Esophagus squamous epithelium (tissue), 5 donors: ENCODE measurements around the gene TRIM33. TPM values are rescaled to one million over a fixed set of nuclear protein-coding genes. Genes with fewer than 3 reads are reported as not detected.
"Not testable (repeated sequence)": the region's sequence is repeated elsewhere in the genome, so short reads cannot be mapped to it uniquely, and the experiment has no call there.

Experiments used
- DNase-seq: peaks from one replicate; lab custom pipeline; 2025; lab: John Stamatoyannopoulos, UW
- H3K27ac ChIP-seq, 4 donors: fragments of 200-600 bp; sonication (generic); one replicate each; pipeline ENCODE4 v1.5.1; 2016 to 2019; ENCODE audit warnings: mild to moderate bottlenecking in 1 of 4
- H3K27me3 ChIP-seq, 4 donors: fragments of 200-600 bp; sonication (generic); 1 replicate in 3 of 4; 2 replicates in 1 of 4; pipeline versions ENCODE4 v1.5.1 to v1.6.0; 2017 to 2021; ENCODE audit warnings: antibody characterized with exemption in 1 of 4
- H3K36me3 ChIP-seq, 3 donors: fragments of 200-600 bp; sonication (generic); one replicate each; pipeline ENCODE4 v1.5.1; 2016 to 2019
- H3K4me1 ChIP-seq, 3 donors: fragments of 200-600 bp; sonication (generic); one replicate each; pipeline ENCODE4 v1.5.1; 2017 to 2019
- H3K4me3 ChIP-seq, 4 donors: fragments of 200-600 bp; sonication (generic); 1 replicate in 3 of 4; 2 replicates in 1 of 4; pipeline ENCODE4 v1.5.1; 2016 to 2019; ENCODE audit warnings: mild to moderate bottlenecking in 2 of 4, moderate library complexity in 1 of 4
- H3K9me3 ChIP-seq, 3 donors: fragments of 200-600 bp; sonication (generic); one replicate each; pipeline ENCODE4 v1.5.1; 2016 to 2019
- CTCF ChIP-seq, 6 experiments: fragments of 450-650 bp in 4 of 6; fragments of 200-600 bp in 2 of 6; sonication (generic) in 2 of 6; IDR thresholded peaks; one replicate each; pipeline ENCODE4 v1.5.1; 2016 to 2019; ENCODE audit warnings: antibody characterized with exemption in 6 of 6, mild to moderate bottlenecking in 4 of 6, moderate library complexity in 4 of 6
- POLR2A ChIP-seq, 4 donors: fragments of 450-650 bp; IDR thresholded peaks; one replicate each; pipeline ENCODE4 v1.6.1; 2017; ENCODE audit warnings: antibody characterized with exemption in 4 of 4, mild to moderate bottlenecking in 4 of 4, moderate library complexity in 3 of 4
- WGBS, 2 donors: methylation state at CpG; one replicate each; pipeline ENCODE4 v1.1.5; 2018; 5-methylcytosine and 5-hydroxymethylcytosine counted together
- intact Hi-C: fragments of 100-400 bp; cut with DNase I; formaldehyde crosslinking; loops from one replicate; pipeline ENCODE4 v1.15.0; 2022
- total RNA-seq, 4 donors: library from RNA; depleted of rRNA; stranded (reverse); fragments of >200 nt; gene quantifications; one replicate each; pipeline ENCODE4 v1.1.0, GENCODE V29; 2016
- donor health status: DM: yes; HTN: yes; CAD: no.

TRIM33 gene
- total RNA-seq, 4 donors from 2014 or later, result 19.1 to 38.7 (median 25.4) TPM

DNA sequence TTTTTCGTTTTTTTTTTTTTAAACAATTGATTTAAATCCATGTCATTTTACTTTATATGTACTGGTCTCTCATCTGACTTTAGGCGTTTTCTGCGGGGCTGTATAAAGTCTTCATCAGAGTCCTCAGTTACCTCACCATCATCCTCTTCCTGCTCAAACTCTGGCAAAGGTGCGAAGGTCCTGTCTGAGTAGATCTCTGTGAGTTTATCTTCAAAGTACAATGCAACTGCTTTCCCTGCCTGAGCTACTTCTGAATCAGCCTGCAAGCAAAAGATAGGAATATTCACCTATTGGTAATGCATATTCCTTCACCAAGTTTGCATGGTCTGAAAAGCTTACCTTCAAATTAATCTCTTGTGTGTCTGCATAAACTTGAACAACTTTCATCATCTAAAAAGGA, 113.4 kb downstream of the TRIM33 start:
- WGBS, 2 donors, result 83 to 93% methylated on average over 4 of the region's 4 CpGs
- intact Hi-C loops, result no loop called here
- no peak overlapping the region for H3K27ac ChIP-seq
- H3K9me3 ChIP-seq, result no peaks in the 10 kb centered on the region
- H3K4me3 ChIP-seq, result no peak overlapping the region
- DNase-seq, result no peak
- peaks cover 6 to 93% (median 12%) of the 10 kb centered on the region in 3 donors for H3K36me3 ChIP-seq
- H3K27me3 ChIP-seq, result no peaks in the 10 kb centered on the region
- no peaks in the 10 kb centered on the region for H3K4me1 ChIP-seq
- TF ChIP-seq POLR2A (IDR thresholded peaks at IDR 0.05), result no peak

- DNase-seq, result no peak
- TF ChIP-seq POLR2A (IDR thresholded peaks at IDR 0.05) (no peak), CTCF (IDR thresholded peaks at IDR 0.05) (no peak)
- Histone ChIP-seq H3K27ac (no peak overlapping the region), H3K9me3 (no peaks in the 10 kb centered on the region), H3K27me3 (no peaks in the 10 kb centered on the region), H3K36me3 (peaks cover 5 to 90% (median 12%) of the 10 kb centered on the region in 3 donors), H3K4me3 (no peak overlapping the region), H3K4me1 (no peaks in the 10 kb centered on the region)
- intact Hi-C loops, result no loop called here
- 92 to 100% methylated on average over 1 of the region's 1 CpG for WGBS, 2 donors
These were observed 115.1 kb downstream of the TRIM33 start for GRCh38 chr1:114395863-114396262.

- Histone ChIP-seq H3K4me1 (peaks cover 0 to 13% (median 0%) of the 10 kb centered on the region in 3 donors), H3K4me3 (no peak overlapping the region), H3K27me3 (no peaks in the 10 kb centered on the region), H3K27ac (no peak overlapping the region), H3K36me3 (peaks cover under 1 to 51% (median 5%) of the 10 kb centered on the region in 3 donors), H3K9me3 (no peaks in the 10 kb centered on the region)
- TF ChIP-seq POLR2A (IDR thresholded peaks at IDR 0.05) (no peak), CTCF (IDR thresholded peaks at IDR 0.05) (no peak)
- intact Hi-C loops, result no loop called here
- no peak for DNase-seq
These were observed 120.0 kb downstream of the TRIM33 start for GRCh38 chr1:114390960-114391359.

DNA sequence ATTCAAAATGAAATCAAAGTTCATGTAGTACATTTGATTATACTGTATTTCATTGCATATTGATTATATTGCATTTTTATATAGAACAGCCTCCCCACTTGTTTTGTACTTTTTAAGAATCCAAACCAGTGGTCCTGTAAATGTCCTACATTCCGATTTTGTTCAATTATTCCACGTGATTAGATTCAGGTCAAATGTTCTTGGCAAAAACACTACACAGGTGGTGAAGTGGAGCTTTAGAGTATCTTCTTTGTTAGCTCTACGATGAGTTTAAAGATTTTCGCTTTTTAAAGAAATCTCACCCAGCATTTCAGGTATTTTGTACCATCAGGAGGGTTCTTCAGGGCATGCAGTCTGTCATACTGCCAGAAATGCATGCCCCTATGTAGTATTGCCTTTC, 120.6 kb downstream of the TRIM33 start:
- no peak overlapping the region for H3K4me3 ChIP-seq
- TF ChIP-seq POLR2A (IDR thresholded peaks at IDR 0.05) (no peak), CTCF (IDR thresholded peaks at IDR 0.05) (no peak)
- H3K27me3 ChIP-seq, result no peaks in the 10 kb centered on the region
- peaks cover 0 to 17% (median 0%) of the 10 kb centered on the region in 3 donors for H3K4me1 ChIP-seq
- peaks cover 0 to under 1% (median 0%) of the 10 kb centered on the region in 3 donors for H3K9me3 ChIP-seq
- no peak for DNase-seq
- WGBS, 2 donors, result 96 to 98% methylated on average over 4 of the region's 4 CpGs
- no peak overlapping the region for H3K27ac ChIP-seq
- intact Hi-C loops, result no loop called here
- peaks cover 0 to 45% (median 5%) of the 10 kb centered on the region in 3 donors for H3K36me3 ChIP-seq

- Histone ChIP-seq H3K27ac (no peak overlapping the region), H3K4me1 (peaks cover 0 to 17% (median 0%) of the 10 kb centered on the region in 3 donors), H3K4me3 (no peak overlapping the region), H3K36me3 (peaks cover 0 to 32% (median 5%) of the 10 kb centered on the region in 3 donors), H3K9me3 (peaks cover 0 to 9% (median 0%) of the 10 kb centered on the region in 3 donors), H3K27me3 (no peaks in the 10 kb centered on the region)
- TF ChIP-seq CTCF (IDR thresholded peaks at IDR 0.05) (no peak), POLR2A (IDR thresholded peaks at IDR 0.05) (no peak)
- DNase-seq, result no peak
- intact Hi-C loops, result no loop called here
- 54 to 59% methylated on average over 1 of the region's 1 CpG for WGBS, 2 donors
These were observed 122.5 kb downstream of the TRIM33 start for GRCh38 chr1:114388432-114389003.

- H3K27ac ChIP-seq, H3K27me3 ChIP-seq, intact Hi-C loops, H3K4me3 ChIP-seq, DNase-seq, H3K9me3 ChIP-seq: not testable (repeated sequence)
- Histone ChIP-seq H3K4me1 (peaks cover 0 to 17% (median 0%) of the 10 kb centered on the region in 3 donors), H3K36me3 (peaks cover 0 to 23% (median 5%) of the 10 kb centered on the region in 3 donors)
- WGBS, 2 donors, result 82 to 94% methylated on average over 6 of the region's 6 CpGs
These were observed 123.4 kb downstream of the TRIM33 start for GRCh38 chr1:114387585-114387984.
